ENCODE measurements around the gene FAM83G. TPM values are rescaled to one million over a fixed set of nuclear protein-coding genes. Genes with fewer than 3 reads are reported as not detected.
A peak's percentile ranks its signal among the peaks of the same experiment; 100 is the strongest.

FAM83G gene
- total and polyA plus RNA-seq, 2 experiments from 2014 or later, result 7.6 to 44.5 TPM

- H3K36me3 Mint-ChIP-seq (ENCODE audit: low read depth), result peaks cover 20% of the 10 kb centered on the region
- Histone ChIP-seq H3K4me2 (no peak overlapping the region), H4K20me1 (replicated peaks; ENCODE audit: insufficient read depth) (peaks cover 14% of the 10 kb centered on the region), H3F3A (replicated peaks; ENCODE audit: low read depth) (0 out of 2 replicates have a peak, but pooled peaks cover 4% of the 10 kb centered on the region), H3K79me2 (replicated peaks; ENCODE audit: insufficient read depth) (peaks cover 30% of the 10 kb centered on the region), H3K4me1 (ENCODE audit: insufficient read depth) (peaks cover 15% of the 10 kb centered on the region), H3K4me3 (no peak overlapping the region), H3K36me3 (ENCODE audit: insufficient read depth) (peaks cover 6% of the 10 kb centered on the region; the same call in 1 of the 2 replicates), H3K9me2 (ENCODE audit: insufficient read depth) (no peaks in the 10 kb centered on the region), H3K27ac (ENCODE audit: low read depth) (no peak overlapping the region), H2AFZ (no peak overlapping the region), H3K27me3 (ENCODE audit: insufficient read depth) (no peaks in the 10 kb centered on the region)
- ATAC-seq (no peak), DNase-seq (ENCODE audit: low spot score) (no peak)
- TF ChIP-seq EZH2 (IDR thresholded peaks at IDR 0.05; ENCODE audit: low read depth, unreplicated experiment) (no peak), ZNF331 (CRISPR knock-in tag; IDR thresholded peaks at IDR 0.05; ENCODE audit: low read depth) (no peak)
- H3K27ac Mint-ChIP-seq, result no peak overlapping the region
- H3K4me3 Mint-ChIP-seq, result 0 out of 3 replicates have a peak overlapping the region, but pooled peaks have one; percentile 76
- H3K9me3 Mint-ChIP-seq, result peaks cover 15% of the 10 kb centered on the region; the same call in 2 of the 3 replicates
- H3K4me1 Mint-ChIP-seq, result peaks cover 15% of the 10 kb centered on the region
- H3K27me3 Mint-ChIP-seq (ENCODE audit: insufficient read depth, low read depth, poor library complexity), result no peaks in the 10 kb centered on the region
These were observed 1.3 kb upstream of the FAM83G start for GRCh38 chr17:19005789-19006430.

- Mint-ChIP-seq H3K27ac (peak overlapping the region; percentile 52; the same call in 1 of the 2 replicates), H3K9me3 (peaks cover 15% of the 10 kb centered on the region; the same call in 2 of the 3 replicates), H3K4me1 (peaks cover 14% of the 10 kb centered on the region), H3K36me3 (ENCODE audit: low read depth) (peaks cover 20% of the 10 kb centered on the region), H3K27me3 (ENCODE audit: insufficient read depth, low read depth, poor library complexity) (peaks cover 3% of the 10 kb centered on the region), H3K4me3 (peak overlapping the region; percentile 76)
- peak; percentile 29 for DNase-seq (ENCODE audit: low spot score)
- Histone ChIP-seq H3K36me3 (ENCODE audit: insufficient read depth) (peaks cover 6% of the 10 kb centered on the region; the same call in 1 of the 2 replicates), H3K79me2 (replicated peaks; ENCODE audit: insufficient read depth) (peaks cover 32% of the 10 kb centered on the region), H3K27ac (ENCODE audit: low read depth) (0 out of 2 replicates have a peak overlapping the region, but pooled peaks have one; percentile 32), H3K9me2 (ENCODE audit: insufficient read depth) (no peaks in the 10 kb centered on the region), H4K20me1 (replicated peaks; ENCODE audit: insufficient read depth) (peaks cover 14% of the 10 kb centered on the region), H3K27me3 (ENCODE audit: insufficient read depth) (no peaks in the 10 kb centered on the region), H2AFZ (peak overlapping the region; percentile 92), H3K4me2 (peak overlapping the region; percentile 88), H3K4me1 (ENCODE audit: insufficient read depth) (peaks cover 15% of the 10 kb centered on the region), H3F3A (replicated peaks; ENCODE audit: low read depth) (0 out of 2 replicates have a peak, but pooled peaks cover 4% of the 10 kb centered on the region), H3K4me3 (peak overlapping the region; percentile 81)
- peak; percentile 5 for ATAC-seq
- no peak for TF ChIP-seq EZH2 (IDR thresholded peaks at IDR 0.05; ENCODE audit: low read depth, unreplicated experiment)
- no peak for TF ChIP-seq NANOG (IDR thresholded peaks at IDR 0.05; ENCODE audit: borderline replicate concordance)
- no peak for TF ChIP-seq CREB1 (CRISPR knock-in tag; IDR thresholded peaks at IDR 0.05; ENCODE audit: low read depth)
- no peak for TF ChIP-seq JUNB (IDR thresholded peaks at IDR 0.05; ENCODE audit: unreplicated experiment)
- TF ChIP-seq ZNF331 (CRISPR knock-in tag; IDR thresholded peaks at IDR 0.05; ENCODE audit: low read depth), result no peak
- TF ChIP-seq ZNF114 (CRISPR knock-in tag; IDR thresholded peaks at IDR 0.05), result no peak
- TF ChIP-seq EZH2phosphoT487 (IDR thresholded peaks at IDR 0.05; ENCODE audit: unreplicated experiment), result no peak
- TF ChIP-seq POLR2AphosphoS5 (IDR thresholded peaks at IDR 0.05; ENCODE audit: low read depth), result no peak
- no peak for TF ChIP-seq CTCF (conservative IDR thresholded peaks at IDR 0.05; ENCODE audit: low read depth in 2 of 2)
- TF ChIP-seq STAT1 (IDR thresholded peaks at IDR 0.05; ENCODE audit: unreplicated experiment), result no peak
- no peak for TF ChIP-seq ETS1 (IDR thresholded peaks at IDR 0.05)
- TF ChIP-seq REST (IDR thresholded peaks at IDR 0.05; ENCODE audit: unreplicated experiment), result no peak
These were observed 691 bp upstream of the FAM83G start for GRCh38 chr17:19005137-19005773.
